MM.1S (cell line): ENCODE data around the gene FRMD8.

Experiments used
- DNase-seq: peaks from one replicate; pipeline ENCODE4 v3.0.0-alpha.2; 2015
- H2AFZ ChIP-seq: fragments of 300-600 bp; sonication (generic); 2 replicates; pipeline ENCODE4 v1.6.0; 2016; ENCODE audit warnings: antibody characterized with exemption, low read length
- H3F3A ChIP-seq: fragments of 300-600 bp; sonication (generic); 2 replicates; pipeline ENCODE4 v1.6.1; 2016; ENCODE audit warnings: mild to moderate bottlenecking, antibody characterized with exemption, low read length, moderate library complexity, mixed read lengths; ENCODE audit not compliant: insufficient read depth
- H3K27ac ChIP-seq: fragments of 300-600 bp; sonication (generic); 2 replicates; pipeline ENCODE4 v1.5.1; 2016; ENCODE audit warnings: mild to moderate bottlenecking, low read length
- H3K27me3 ChIP-seq: fragments of 300-600 bp; sonication (generic); replicated peaks from 2 replicates; pipeline ENCODE4 v1.6.0; 2016; ENCODE audit warnings: low read length; ENCODE audit not compliant: insufficient read depth
- H3K36me3 ChIP-seq: fragments of 300-600 bp; sonication (generic); replicated peaks from 2 replicates; pipeline ENCODE4 v1.6.1; 2016; ENCODE audit warnings: mild to moderate bottlenecking, low read length, mixed read lengths; ENCODE audit not compliant: insufficient read depth
- H3K4me1 ChIP-seq: fragments of 300-600 bp; sonication (generic); 2 replicates; pipeline ENCODE4 v1.6.1; 2016; ENCODE audit warnings: low read length, mixed read lengths
- H3K4me2 ChIP-seq: fragments of 300-600 bp; sonication (generic); 2 replicates; pipeline ENCODE4 v1.6.0; 2016; ENCODE audit warnings: low read depth, low read length
- H3K4me3 ChIP-seq: fragments of 300-600 bp; sonication (generic); 2 replicates; pipeline ENCODE4 v1.5.1; 2016; ENCODE audit warnings: low read length, mixed read lengths
- H3K79me2 ChIP-seq: fragments of 300-600 bp; sonication (generic); 2 replicates; pipeline ENCODE4 v1.6.1; 2016; ENCODE audit warnings: mixed run types, low read length, mixed read lengths
- H3K9ac ChIP-seq: fragments of 300-600 bp; sonication (generic); 2 replicates; pipeline ENCODE4 v1.6.1; 2016; ENCODE audit warnings: low read length, mixed read lengths
- H3K9me2 ChIP-seq: fragments of 300-600 bp; sonication (generic); replicated peaks from 2 replicates; pipeline ENCODE4 v1.6.1; 2016; ENCODE audit warnings: mild to moderate bottlenecking, low read length, mixed read lengths; ENCODE audit not compliant: insufficient read depth
- H3K9me3 ChIP-seq: fragments of 300-600 bp; sonication (generic); replicated peaks from 2 replicates; pipeline ENCODE4 v1.6.1; 2016; ENCODE audit warnings: mild to moderate bottlenecking, low read length, mixed read lengths; ENCODE audit not compliant: insufficient read depth
- H4K20me1 ChIP-seq: fragments of 300-600 bp; sonication (generic); 2 replicates; pipeline ENCODE4 v1.6.1; 2016; ENCODE audit warnings: mild to moderate bottlenecking, low read length, moderate library complexity, mixed read lengths; ENCODE audit not compliant: insufficient read depth
- CTCF ChIP-seq: fragments of 300-600 bp; sonication (generic); IDR thresholded peaks from 2 replicates; pipeline ENCODE4 v1.5.1; 2016; ENCODE audit warnings: antibody characterized with exemption, low read length, mixed read lengths
- EZH2 ChIP-seq: fragments of 300-600 bp; sonication (generic); optimal IDR thresholded peaks from 2 replicates; pipeline ENCODE3; 2017; ENCODE audit warnings: low read depth, mild to moderate bottlenecking, antibody characterized with exemption, low read length, mixed read lengths
- EZH2phosphoT487 ChIP-seq: fragments of 300-600 bp; sonication (generic); IDR thresholded peaks from 2 replicates; pipeline ENCODE4 v1.6.1; 2018; ENCODE audit warnings: antibody characterized with exemption, low read length

The FRMD8 gene

GRCh38 chr11:65366340-65366773 lies 20.1 kb upstream of the FRMD8 start:
- Histone ChIP-seq H3K36me3 (no peaks in the 10 kb centered on the region), H3K4me2 (no peak overlapping the region)

GRCh38 chr11:65370659-65371049 lies 15.8 kb upstream of the FRMD8 start:
- H3F3A ChIP-seq: no peaks in the 10 kb centered on the region
- no peaks in the 10 kb centered on the region for H3K9me2 ChIP-seq
- no peak overlapping the region for H2AFZ ChIP-seq
- TF ChIP-seq EZH2phosphoT487 (no peak), CTCF (no peak)
- H3K4me1 ChIP-seq: peaks cover 4% of the 10 kb centered on the region; the same call in 1 of the 2 replicates
- H3K27me3 ChIP-seq: no peaks in the 10 kb centered on the region
- H3K4me2 ChIP-seq: no peak overlapping the region
- H3K27ac ChIP-seq: no peak overlapping the region
- H3K9me3 ChIP-seq: no peaks in the 10 kb centered on the region
- H4K20me1 ChIP-seq: no peaks in the 10 kb centered on the region
- no peak overlapping the region for H3K4me3 ChIP-seq
- no peak overlapping the region for H3K9ac ChIP-seq
- no peaks in the 10 kb centered on the region for H3K79me2 ChIP-seq
- H3K36me3 ChIP-seq: no peaks in the 10 kb centered on the region
- DNase-seq: no peak

More at GRCh38 chr11:65366340-65366773, 20.1 kb upstream of the FRMD8 start:
- no peaks in the 10 kb centered on the region for H3K27me3 ChIP-seq
- TF ChIP-seq EZH2: no peak
- no peak for TF ChIP-seq EZH2phosphoT487
- peak; percentile 65 for TF ChIP-seq CTCF
- no peaks in the 10 kb centered on the region for H3K9me2 ChIP-seq
- peak overlapping the region; percentile 19; the same call in 1 of the 2 replicates for H2AFZ ChIP-seq
- no peak overlapping the region for H3K27ac ChIP-seq
- H3F3A ChIP-seq: peaks cover 24% of the 10 kb centered on the region
- H3K9ac ChIP-seq: no peak overlapping the region
- no peaks in the 10 kb centered on the region for H3K9me3 ChIP-seq
- no peaks in the 10 kb centered on the region for H3K79me2 ChIP-seq
- H3K4me3 ChIP-seq: no peak overlapping the region
- H4K20me1 ChIP-seq: no peaks in the 10 kb centered on the region
- peaks cover 19% of the 10 kb centered on the region for H3K4me1 ChIP-seq
- peak; percentile 64 for DNase-seq

GRCh38 chr11:65373839-65374580 lies 12.4 kb upstream of the FRMD8 start:
- TF ChIP-seq EZH2 (no peak), CTCF (no peak), EZH2phosphoT487 (no peak)
- DNase-seq: no peak

More at GRCh38 chr11:65373839-65374580, 12.4 kb upstream of the FRMD8 start:
- H3K9ac ChIP-seq: no peak overlapping the region
- no peaks in the 10 kb centered on the region for H3F3A ChIP-seq
- no peaks in the 10 kb centered on the region for H3K4me1 ChIP-seq
- H3K27ac ChIP-seq: no peak overlapping the region
- H3K4me2 ChIP-seq: no peak overlapping the region
- H3K9me2 ChIP-seq: no peaks in the 10 kb centered on the region
- H3K4me3 ChIP-seq: no peak overlapping the region
- no peaks in the 10 kb centered on the region for H3K9me3 ChIP-seq
- H4K20me1 ChIP-seq: no peaks in the 10 kb centered on the region
- no peaks in the 10 kb centered on the region for H3K36me3 ChIP-seq
- no peak overlapping the region for H2AFZ ChIP-seq
- no peaks in the 10 kb centered on the region for H3K27me3 ChIP-seq
- no peaks in the 10 kb centered on the region for H3K79me2 ChIP-seq
